Measurements from ENCODE around the gene RNU1-1.
"Not testable (repeated sequence)": the region's sequence is repeated elsewhere in the genome, so short reads cannot be mapped to it uniquely, and the experiment has no call there.

DNA sequence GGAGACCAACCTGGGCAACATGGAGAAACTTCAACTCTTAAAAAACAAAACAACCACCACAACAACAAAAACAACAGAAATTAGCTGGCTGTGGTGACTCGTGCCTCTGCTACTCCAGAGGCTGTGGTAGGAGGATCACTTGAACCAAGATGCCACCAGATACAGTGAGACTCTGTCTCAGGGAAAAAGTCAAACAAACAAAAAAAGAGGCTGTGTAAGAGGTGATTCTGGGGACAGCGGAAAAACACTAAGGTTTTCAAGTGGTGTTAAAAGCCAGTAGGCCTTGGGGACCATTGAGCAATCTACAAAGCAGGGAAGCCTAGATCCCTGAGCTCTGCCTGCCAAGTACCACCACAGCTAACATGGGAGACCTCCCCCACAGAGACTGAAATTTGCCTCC lies 8.2 kb downstream of the RNU1-1 start:
- TF ChIP-seq, protein P1, sequence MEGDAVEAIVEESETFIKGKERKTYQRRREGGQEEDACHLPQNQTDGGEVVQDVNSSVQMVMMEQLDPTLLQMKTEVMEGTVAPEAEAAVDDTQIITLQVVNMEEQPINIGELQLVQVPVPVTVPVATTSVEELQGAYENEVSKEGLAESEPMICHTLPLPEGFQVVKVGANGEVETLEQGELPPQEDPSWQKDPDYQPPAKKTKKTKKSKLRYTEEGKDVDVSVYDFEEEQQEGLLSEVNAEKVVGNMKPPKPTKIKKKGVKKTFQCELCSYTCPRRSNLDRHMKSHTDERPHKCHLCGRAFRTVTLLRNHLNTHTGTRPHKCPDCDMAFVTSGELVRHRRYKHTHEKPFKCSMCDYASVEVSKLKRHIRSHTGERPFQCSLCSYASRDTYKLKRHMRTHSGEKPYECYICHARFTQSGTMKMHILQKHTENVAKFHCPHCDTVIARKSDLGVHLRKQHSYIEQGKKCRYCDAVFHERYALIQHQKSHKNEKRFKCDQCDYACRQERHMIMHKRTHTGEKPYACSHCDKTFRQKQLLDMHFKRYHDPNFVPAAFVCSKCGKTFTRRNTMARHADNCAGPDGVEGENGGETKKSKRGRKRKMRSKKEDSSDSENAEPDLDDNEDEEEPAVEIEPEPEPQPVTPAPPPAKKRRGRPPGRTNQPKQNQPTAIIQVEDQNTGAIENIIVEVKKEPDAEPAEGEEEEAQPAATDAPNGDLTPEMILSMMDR (IDR thresholded peaks at IDR 0.05) = not testable (repeated sequence)
- not testable (repeated sequence) for TF ChIP-seq ZFX (IDR thresholded peaks at IDR 0.05; ENCODE audit: borderline replicate concordance)

Data from 22Rv1 (cell line).